CD4-positive, alpha-beta T cell (primary cell): ENCODE results near the gene ZRANB3. TPM values are rescaled to one million over a fixed set of nuclear protein-coding genes. Genes with fewer than 3 reads are reported as not detected.

Experiments
- ATAC-seq: fragments of 200-7000 bp; cut with Tn5 transposase; one replicate; pipeline ENCODE4 v1.10.0; 2022; ENCODE audit warnings: mild to moderate bottlenecking; ENCODE audit not compliant: poor library complexity
- CTCF ChIA-PET: fragments of 350-600 bp; sonication (Branson Sonifier 250); formaldehyde crosslinking; loops from one replicate; lab custom pipeline; 2021; ENCODE audit warnings: antibody characterized with exemption, inconsistent platforms; lab: Charles Lee
- POLR2A ChIA-PET: fragments of 350-600 bp; sonication (Branson Sonifier 250); formaldehyde crosslinking; loops from one replicate; lab custom pipeline; 2021; ENCODE audit warnings: antibody characterized with exemption, inconsistent platforms; lab: Charles Lee
- DNase-seq, 14 experiments: peaks; one replicate each; pipeline ENCODE4 v3.0.0-alpha.2; 2013 to 2020; ENCODE audit warnings: mixed read lengths in 2 of 14
- H3K27ac ChIP-seq, 2 donors: one replicate each; pipeline versions ENCODE4 v1.5.1 to v1.7.0; 2013; ENCODE audit warnings: low read length in 2 of 2, low read depth in 1 of 2, mild to moderate bottlenecking in 1 of 2
- H3K27me3 ChIP-seq, 2 experiments: 1 replicate in 1 of 2; 2 replicates in 1 of 2; pipeline versions ENCODE4 v1.6.1 to v1.7.0; 2013; ENCODE audit warnings: low read length in 2 of 2, control low read depth in 1 of 2, mild to moderate bottlenecking in 1 of 2, moderate library complexity in 1 of 2; ENCODE audit not compliant: insufficient read depth in 2 of 2, control insufficient read depth in 1 of 2
- H3K36me3 ChIP-seq: one replicate; pipeline ENCODE4 v1.6.1; 2013; ENCODE audit warnings: low read length, control low read depth; ENCODE audit not compliant: insufficient read depth
- H3K4me1 ChIP-seq: one replicate; pipeline ENCODE4 v1.6.1; 2013; ENCODE audit warnings: low read length, control low read depth; ENCODE audit not compliant: insufficient read depth
- H3K4me3 ChIP-seq: one replicate; pipeline ENCODE4 v1.5.1; 2013; ENCODE audit warnings: mild to moderate bottlenecking, low read length, moderate library complexity
- H3K9me3 ChIP-seq, 2 experiments: 1 replicate in 1 of 2; 2 replicates in 1 of 2; pipeline versions ENCODE4 v1.6.1 to v1.7.0; 2013; ENCODE audit warnings: low read length in 2 of 2, mild to moderate bottlenecking in 2 of 2, control low read depth in 1 of 2, moderate library complexity in 1 of 2; ENCODE audit not compliant: control insufficient read depth in 1 of 2, insufficient read depth in 1 of 2
- H3K27ac Mint-ChIP-seq: one replicate; pipeline ENCODE4 v1.8.0; 2020; ENCODE audit warnings: mixed read lengths
- H3K27me3 Mint-ChIP-seq: one replicate; pipeline ENCODE4 v1.8.0; 2021; ENCODE audit warnings: mixed read lengths
- H3K36me3 Mint-ChIP-seq: one replicate; pipeline ENCODE4 v1.8.0; 2021; ENCODE audit warnings: low read depth, mixed read lengths
- H3K4me1 Mint-ChIP-seq: one replicate; pipeline ENCODE4 v1.8.0; 2021; ENCODE audit warnings: low read depth, mixed read lengths
- H3K4me3 Mint-ChIP-seq: one replicate; pipeline ENCODE4 v1.8.0; 2020; ENCODE audit warnings: mild to moderate bottlenecking, mixed read lengths
- H3K9me3 Mint-ChIP-seq: one replicate; pipeline ENCODE4 v1.8.0; 2020; ENCODE audit warnings: mixed read lengths
- CTCF ChIP-seq: fragments of 200-600 bp; IDR thresholded peaks from one replicate; pipeline ENCODE4 v1.8.0; 2022; ENCODE audit warnings: antibody characterized with exemption, mild to moderate bottlenecking
- intact Hi-C, 2 experiments: fragments of 100-400 bp; cut with DNase I in 1 of 2; cut with micrococcal nuclease in 1 of 2; formaldehyde crosslinking; loops; one replicate each; pipeline versions ENCODE4 v1.15.1 to v1.9.0; 2023 to 2025; cut with DNase I, micrococcal nuclease
- total RNA-seq, 174 experiments: library from RNA in 2 of 174; stranded (reverse) in 2 of 174; gene quantifications; one replicate each; pipeline ENCODE4 v1.2.3 and lab custom pipeline; 2021 to 2026

Gene ZRANB3
- total RNA-seq, 2 experiments from 2014 or later: 3.9 to 4.2 TPM

- no peak within 1 kb of the TSS for H3K4me3 Mint-ChIP-seq
- CTCF ChIA-PET: interaction anchor here (1.2 to 1.6 kb wide), 2 partner anchors 12 to 527 kb away, joined by 4 to 5 read pairs; no protein-coding TSS in a partner anchor
- ATAC-seq (peak; percentile 77), DNase-seq (peak; percentile 84 to 99 (median 92))
- no peaks in the 10 kb centered on the region for H3K9me3 Mint-ChIP-seq
- H3K36me3 ChIP-seq: no peaks in the 10 kb centered on the region
- peak within 1 kb of the TSS; percentile 88 for H3K4me3 ChIP-seq
- TF ChIP-seq CTCF: no peak
- H3K36me3 Mint-ChIP-seq: no peaks in the 10 kb centered on the region
- H3K27ac Mint-ChIP-seq: no peak within 1 kb of the TSS
- intact Hi-C loops: loop anchor here (1.0 to 5.0 kb wide), 7 partner anchors 61 to 613 kb away; partner anchors contain the start of genes UBXN4 (in 2 of the 2), CCNT2 (in 1 of the 2), MCM6 (in 1 of the 2) and RAB3GAP1 (in 1 of the 2)
- peak within 1 kb of the TSS; percentile 79 to 94 for H3K27ac ChIP-seq
- H3K27me3 Mint-ChIP-seq: no peaks in the 10 kb centered on the region
- H3K9me3 ChIP-seq: no peaks in the 10 kb centered on the region
- H3K4me1 ChIP-seq: peaks cover 16% of the 10 kb centered on the region
- H3K4me1 Mint-ChIP-seq: peaks cover 32% of the 10 kb centered on the region
- no peaks in the 10 kb centered on the region for H3K27me3 ChIP-seq
- POLR2A ChIA-PET: interaction anchor here (0.6 to 2.6 kb wide), 19 partner anchors 9 to 861 kb away, joined by 3 to 49 read pairs (median 5); partner anchors contain the start of genes CCNT2, DARS1, MCM6 and RAB3GAP1
These were observed 496 bp upstream of the ZRANB3 start, which contains the start of gene R3HDM1 for GRCh38 chr2:135531231-135532197. Gene R3HDM1 (plus strand): TSS chr2:135531484. CDS start chr2:135604846, 73,362 bp downstream.

- peaks cover 16% of the 10 kb centered on the region for H3K4me1 ChIP-seq
- Mint-ChIP-seq H3K4me1 (peaks cover 10% of the 10 kb centered on the region), H3K27me3 (no peaks in the 10 kb centered on the region), H3K9me3 (no peaks in the 10 kb centered on the region), H3K4me3 (peak overlapping the region; percentile 69), H3K36me3 (no peaks in the 10 kb centered on the region), H3K27ac (no peak overlapping the region)
- intact Hi-C loops: loop anchor here in 1 of 2 experiments (10.0 kb wide), 1 partner anchor 1403 kb away; no protein-coding TSS in a partner anchor
- no peaks in the 10 kb centered on the region for H3K9me3 ChIP-seq
- ChIA-PET POLR2A (no interaction called here), CTCF (no interaction called here)
- DNase-seq (no peak), ATAC-seq (no peak)
- TF ChIP-seq CTCF: no peak
- H3K27me3 ChIP-seq: no peaks in the 10 kb centered on the region
- H3K4me3 ChIP-seq: no peak overlapping the region
- H3K27ac ChIP-seq: no peak overlapping the region
- H3K36me3 ChIP-seq: no peaks in the 10 kb centered on the region
These were observed 3.0 kb downstream of the ZRANB3 start for GRCh38 chr2:135528006-135528405.

GRCh38 chr2:135525786-135526185 lies 5.2 kb downstream of the ZRANB3 start:
- Mint-ChIP-seq H3K27ac (no peak overlapping the region), H3K9me3 (no peaks in the 10 kb centered on the region), H3K4me1 (no peaks in the 10 kb centered on the region), H3K4me3 (no peak overlapping the region), H3K27me3 (no peaks in the 10 kb centered on the region), H3K36me3 (peaks cover 3% of the 10 kb centered on the region)
- Histone ChIP-seq H3K36me3 (no peaks in the 10 kb centered on the region), H3K4me1 (peaks cover 9% of the 10 kb centered on the region), H3K4me3 (no peak overlapping the region), H3K9me3 (no peaks in the 10 kb centered on the region), H3K27me3 (no peaks in the 10 kb centered on the region), H3K27ac (no peak overlapping the region)
- DNase-seq: no peak
- ATAC-seq: no peak
- POLR2A ChIA-PET: interaction anchor here (0.6 kb wide), 1 partner anchor 69 kb away, joined by 3 read pairs; no protein-coding TSS in a partner anchor
- intact Hi-C loops: loop anchor here in 1 of 2 experiments (10.0 kb wide), 1 partner anchor 1401 kb away; no protein-coding TSS in a partner anchor
- no peak for TF ChIP-seq CTCF
- CTCF ChIA-PET: no interaction called here
